H54 (cell line): ENCODE measurements around the gene ZC3H18.

Source experiments
- DNase-seq: peaks from one replicate; pipeline ENCODE4 v3.0.0; 2011; ENCODE audit warnings: low spot score, mixed read lengths; ENCODE audit not compliant: insufficient read length
- FAIRE-seq: peaks from 3 replicates; lab custom pipeline; 2011; peaks lifted over from hg19 to GRCh38; lab: Jason Lieb, UNC
- POLR2A ChIP-seq: IDR thresholded peaks from 2 replicates; pipeline ENCODE4 v1.6.1; 2011; ENCODE audit warnings: low read depth, mild to moderate bottlenecking, low read length

The ZC3H18 gene

DNA sequence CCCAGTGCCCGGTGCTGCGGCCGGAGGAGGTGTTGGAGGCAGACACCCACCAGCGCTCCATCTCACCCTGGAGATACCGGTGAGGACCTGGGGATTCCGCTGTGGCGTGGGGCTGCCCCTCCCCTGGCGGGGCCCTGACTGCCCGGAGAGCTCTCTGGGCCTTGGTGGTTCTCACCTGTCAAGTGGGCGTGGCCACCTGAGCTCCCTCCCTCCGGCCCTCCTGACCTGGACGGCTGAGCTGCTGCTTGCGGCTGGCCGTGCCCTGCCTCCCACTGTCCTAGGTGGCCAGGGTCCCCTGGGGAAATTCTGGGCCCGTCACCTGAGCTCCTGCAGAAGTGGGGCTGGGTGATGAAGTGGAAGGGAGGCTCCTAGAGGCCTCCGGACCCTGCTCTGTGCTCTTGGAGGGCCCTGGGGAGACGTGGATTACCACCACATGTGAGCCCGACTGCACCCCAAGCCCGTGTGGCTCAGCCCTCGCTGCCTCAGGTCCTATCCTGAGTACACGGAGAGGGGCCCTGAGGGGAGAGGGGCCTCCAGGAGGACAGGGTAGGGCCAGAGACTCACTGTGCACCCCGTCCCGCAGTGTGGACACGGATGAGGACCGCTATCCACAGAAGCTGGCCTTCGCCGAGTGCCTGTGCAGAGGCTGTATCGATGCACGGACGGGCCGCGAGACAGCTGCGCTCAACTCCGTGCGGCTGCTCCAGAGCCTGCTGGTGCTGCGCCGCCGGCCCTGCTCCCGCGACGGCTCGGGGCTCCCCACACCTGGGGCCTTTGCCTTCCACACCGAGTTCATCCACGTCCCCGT, 69.2 kb downstream of the ZC3H18 start:
- DNase-seq (no peak), FAIRE-seq (no peak)
- TF ChIP-seq POLR2A = no peak

DNA sequence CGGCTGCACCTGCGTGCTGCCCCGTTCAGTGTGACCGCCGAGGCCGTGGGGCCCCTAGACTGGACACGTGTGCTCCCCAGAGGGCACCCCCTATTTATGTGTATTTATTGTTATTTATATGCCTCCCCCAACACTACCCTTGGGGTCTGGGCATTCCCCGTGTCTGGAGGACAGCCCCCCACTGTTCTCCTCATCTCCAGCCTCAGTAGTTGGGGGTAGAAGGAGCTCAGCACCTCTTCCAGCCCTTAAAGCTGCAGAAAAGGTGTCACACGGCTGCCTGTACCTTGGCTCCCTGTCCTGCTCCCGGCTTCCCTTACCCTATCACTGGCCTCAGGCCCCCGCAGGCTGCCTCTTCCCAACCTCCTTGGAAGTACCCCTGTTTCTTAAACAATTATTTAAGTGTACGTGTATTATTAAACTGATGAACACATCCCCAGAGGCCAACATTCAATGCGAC, 69.9 kb downstream of the ZC3H18 start:
- no peak for TF ChIP-seq POLR2A
- FAIRE-seq (no peak), DNase-seq (no peak)

DNA sequence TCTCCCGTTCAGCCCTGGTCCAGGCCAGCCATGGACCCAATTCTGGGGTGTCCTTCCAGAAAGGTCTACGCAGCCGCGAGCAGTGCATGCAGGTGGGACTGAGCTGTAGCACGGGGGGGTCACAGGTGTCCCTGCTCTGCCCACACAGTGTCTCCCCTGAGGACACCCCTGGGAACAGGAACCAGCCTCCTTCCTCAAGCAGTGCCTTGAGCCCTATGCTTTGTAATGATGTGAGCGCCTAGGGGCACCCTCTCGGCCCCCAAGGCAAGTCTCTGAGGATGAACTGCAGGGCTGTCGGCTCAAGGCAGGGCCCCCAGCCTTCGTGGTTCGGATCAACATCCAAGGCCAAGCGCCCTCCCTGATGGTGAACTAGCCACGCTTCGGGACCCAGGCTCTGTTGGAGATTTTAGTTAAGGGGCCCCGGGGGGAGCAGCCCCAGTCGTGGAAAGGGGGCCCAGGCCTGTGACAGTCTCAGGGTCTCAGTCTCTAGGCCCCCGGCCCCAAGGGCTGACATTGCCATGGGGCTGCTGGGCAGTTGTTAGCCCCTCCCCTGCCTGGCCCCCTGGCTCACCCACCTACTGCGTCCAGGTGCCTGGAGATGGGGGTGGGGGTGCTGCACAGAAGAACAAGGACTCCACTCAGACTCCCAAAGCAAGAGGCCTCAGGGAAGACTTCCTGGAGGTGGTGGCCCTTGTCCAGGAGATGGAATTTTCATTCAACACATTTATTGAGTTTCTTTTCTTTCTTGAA, 70.5 kb downstream of the ZC3H18 start:
- FAIRE-seq (no peak), DNase-seq (no peak)
- no peak for TF ChIP-seq POLR2A

DNA sequence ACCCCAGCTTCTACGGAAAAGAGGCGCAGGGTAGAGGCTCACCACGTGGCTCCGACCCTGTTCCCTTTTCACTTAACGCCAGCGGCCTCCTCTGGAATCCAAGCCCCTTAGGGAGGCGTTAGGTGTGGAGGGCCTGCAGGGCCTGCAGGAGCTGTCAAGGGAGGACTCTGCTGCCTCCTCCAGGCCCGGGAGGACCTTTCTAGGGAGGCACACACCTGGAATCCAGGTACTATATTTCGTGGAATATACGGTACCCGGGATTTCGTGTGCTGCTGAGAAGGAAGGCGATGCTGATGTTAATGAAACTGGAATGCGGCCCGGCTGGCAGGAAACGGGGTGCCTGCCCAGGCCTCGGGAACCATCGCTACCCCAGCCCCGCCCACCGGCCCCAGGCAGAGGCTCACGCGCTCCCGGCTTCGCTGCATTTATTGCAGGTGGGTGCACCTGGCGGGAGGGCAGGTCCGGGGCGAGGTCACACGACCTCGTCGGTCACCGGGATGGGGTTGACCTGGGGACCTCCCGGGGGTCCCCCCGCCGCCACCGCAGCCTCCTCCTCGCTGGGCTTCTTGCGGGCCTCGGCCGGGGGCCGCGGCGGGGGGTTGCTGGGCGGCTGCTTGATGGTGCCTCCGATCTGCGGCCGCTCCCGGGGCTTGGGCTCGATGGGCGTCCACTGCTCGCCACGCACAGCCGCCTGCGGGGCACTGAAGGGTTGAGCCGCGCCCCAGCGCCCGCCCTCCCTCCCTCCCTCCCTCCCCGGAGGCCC, 72.9 kb downstream of the ZC3H18 start:
- FAIRE-seq (no peak), DNase-seq (no peak)
- no peak for TF ChIP-seq POLR2A

DNA sequence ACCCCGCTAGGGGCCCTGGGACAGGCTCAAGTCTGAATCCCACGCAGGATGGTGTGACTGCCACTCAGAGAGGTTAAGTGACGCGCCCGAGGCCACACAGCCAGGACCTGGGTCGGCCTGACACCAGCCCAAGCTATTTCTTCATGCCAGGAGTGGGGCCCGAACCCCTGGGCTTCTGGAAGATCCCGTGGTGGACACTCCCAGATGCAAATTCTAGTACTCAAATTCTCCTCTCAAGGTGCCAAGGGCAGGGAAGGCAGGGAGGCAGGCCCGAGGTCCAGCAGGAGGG, 73.4 kb downstream of the ZC3H18 start:
- FAIRE-seq = no peak
- no peak for DNase-seq
- no peak for TF ChIP-seq POLR2A

DNA sequence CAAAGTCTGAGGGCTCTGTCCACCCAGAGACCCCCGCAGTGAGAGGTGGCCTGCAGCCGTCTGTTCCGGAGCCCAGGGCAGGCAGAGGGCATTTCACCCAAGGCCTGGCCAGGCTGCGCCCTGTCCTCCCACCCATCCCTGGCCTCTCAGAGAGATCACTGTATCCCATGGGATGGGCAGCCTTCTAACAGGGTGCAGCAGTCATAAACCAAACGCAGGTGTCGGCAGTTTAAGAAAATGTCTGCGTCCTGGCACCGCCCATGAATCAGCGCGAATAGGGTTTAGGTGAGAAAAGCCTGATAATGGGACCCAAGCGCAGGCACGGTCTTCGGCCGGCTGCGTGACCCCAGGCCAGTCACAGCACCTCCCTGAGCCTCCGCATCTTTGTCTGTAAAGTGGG, 75.3 kb downstream of the ZC3H18 start:
- no peak for TF ChIP-seq POLR2A
- no peak for FAIRE-seq
- no peak for DNase-seq

DNA sequence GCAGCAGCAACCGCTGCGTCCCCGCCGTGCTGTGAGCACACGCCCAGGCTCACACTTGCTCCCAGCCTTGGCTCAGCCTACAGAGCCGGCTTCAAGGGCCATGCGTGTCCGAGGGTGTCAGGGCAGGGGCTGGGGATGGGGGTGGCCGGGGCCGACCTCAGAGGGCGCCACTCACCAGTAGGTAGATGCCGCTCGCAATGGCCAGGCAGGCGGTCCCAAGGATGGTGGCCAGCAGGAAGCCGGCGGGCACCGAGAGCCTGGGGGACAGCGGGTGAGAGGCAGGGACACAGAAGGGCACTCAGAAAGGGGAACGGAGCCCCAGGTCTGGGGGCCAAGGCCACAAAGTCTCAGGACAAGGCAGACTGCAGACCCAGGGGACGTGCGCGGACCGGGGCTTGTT, 75.7 kb downstream of the ZC3H18 start:
- FAIRE-seq (no peak), DNase-seq (no peak)
- no peak for TF ChIP-seq POLR2A

DNA sequence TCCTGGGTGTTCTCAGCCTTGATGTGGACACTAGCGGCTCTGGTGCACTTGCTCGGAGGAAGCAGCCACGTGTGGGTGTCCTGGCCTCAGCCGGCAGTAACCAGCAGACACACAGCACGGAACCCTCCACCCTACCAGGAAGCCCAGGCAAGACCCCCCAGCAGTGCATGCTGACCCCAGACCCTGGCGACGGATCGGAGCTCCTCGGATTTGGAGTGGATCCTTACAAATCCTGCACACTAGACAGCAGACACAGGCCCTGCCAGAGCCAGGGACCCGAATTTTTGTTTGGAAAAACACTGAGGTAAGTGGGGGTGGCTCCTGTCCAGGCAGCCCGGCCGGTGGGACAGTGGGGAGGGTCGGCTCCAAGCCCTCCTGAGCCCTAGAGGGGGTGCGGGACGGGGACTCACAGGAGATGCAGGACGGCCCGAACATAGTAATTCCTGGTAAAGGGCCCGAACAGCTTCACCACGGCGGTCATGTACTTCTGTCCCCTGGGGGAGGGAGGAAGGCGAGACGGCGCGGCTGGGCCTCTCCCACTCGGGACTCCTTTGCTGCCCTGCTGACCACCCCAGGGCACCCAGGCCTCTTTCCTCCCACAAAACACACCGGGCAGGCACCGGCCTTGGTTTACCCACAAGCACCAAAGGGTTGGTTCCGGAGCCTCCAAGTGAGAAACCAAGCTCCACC, 76.3 kb downstream of the ZC3H18 start:
- DNase-seq (no peak), FAIRE-seq (no peak)
- TF ChIP-seq POLR2A = no peak

DNA sequence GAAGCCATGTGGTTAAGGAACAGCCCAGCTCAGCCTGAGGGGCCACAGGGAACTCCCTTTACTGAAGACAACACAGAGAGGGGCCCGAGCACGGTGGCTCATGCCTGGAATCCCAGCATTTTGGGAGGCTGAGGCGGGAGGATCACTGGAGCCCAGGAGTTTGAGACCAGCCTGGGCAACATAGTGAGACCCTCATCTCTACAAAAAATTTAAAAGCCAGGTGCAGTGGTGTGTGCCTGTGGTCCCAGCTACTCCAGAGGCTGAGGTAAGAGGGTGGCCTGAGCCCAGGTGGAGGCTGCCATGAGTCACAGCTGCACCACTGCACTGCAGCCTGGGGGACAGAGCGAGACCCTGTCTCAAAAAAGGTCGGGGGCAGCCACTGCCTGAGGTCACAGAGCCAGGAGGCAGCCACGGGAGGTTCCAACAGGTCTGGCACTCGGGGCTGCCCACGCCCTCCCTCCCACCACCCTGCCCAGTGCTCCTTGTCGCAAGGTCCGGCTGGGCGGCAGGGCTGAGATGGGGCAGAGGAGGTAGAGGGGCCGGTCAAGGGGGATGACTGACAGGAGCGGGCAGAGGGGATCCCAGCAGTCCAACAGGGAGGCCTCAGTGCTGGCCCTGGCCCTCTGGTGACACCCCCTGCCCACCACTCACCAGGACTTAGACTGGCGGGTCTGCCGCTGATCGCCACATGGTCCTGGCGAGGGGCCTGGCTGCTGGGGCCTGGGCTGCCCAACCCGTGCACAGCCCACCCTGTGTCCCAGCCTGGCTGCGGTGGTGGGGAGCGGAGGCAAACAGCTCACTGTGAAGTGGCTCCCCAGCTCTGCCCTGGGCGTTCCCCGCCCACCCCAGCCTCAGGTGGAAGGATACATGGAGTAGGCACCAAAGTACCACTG, 77.2 kb downstream of the ZC3H18 start:
- DNase-seq (no peak), FAIRE-seq (no peak)
- TF ChIP-seq POLR2A = no peak

DNA sequence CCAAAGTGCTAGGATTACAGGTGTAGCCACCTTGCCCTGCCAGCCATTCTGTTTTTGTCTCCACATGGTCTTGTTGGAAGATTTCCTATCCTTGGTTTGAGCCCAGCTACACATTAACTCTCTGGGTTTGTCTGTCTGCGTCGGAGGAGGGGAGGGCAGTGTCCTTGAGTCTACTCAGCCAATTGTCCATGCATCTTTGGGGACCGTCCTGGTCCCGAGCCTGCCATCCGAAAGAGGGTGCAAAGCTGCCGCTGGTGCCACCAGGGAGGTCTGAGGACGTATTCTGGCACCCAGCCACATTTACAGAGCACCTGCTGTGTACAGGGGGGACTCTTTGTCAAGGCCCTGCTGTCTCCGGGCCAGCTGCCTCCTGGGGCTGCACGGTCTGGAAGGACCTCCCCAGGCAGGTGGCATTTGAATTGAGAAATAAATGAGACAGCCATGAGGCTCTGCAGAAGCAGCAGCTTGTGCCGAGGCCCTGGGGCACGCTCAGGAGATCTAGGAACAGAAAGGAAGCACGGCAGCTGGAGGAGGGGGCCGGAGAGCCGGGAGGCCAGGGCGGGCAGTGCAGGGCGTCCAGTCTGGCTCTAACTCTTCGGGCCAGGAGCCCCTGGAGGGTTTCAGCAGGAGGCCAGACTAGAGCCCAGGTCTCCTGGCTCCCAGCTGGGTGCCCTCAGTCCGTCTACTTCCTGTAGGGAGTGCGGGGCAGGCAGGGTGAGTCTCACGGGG, 79.2 kb downstream of the ZC3H18 start:
- TF ChIP-seq POLR2A = no peak
- no peak for FAIRE-seq
- DNase-seq = no peak

DNA sequence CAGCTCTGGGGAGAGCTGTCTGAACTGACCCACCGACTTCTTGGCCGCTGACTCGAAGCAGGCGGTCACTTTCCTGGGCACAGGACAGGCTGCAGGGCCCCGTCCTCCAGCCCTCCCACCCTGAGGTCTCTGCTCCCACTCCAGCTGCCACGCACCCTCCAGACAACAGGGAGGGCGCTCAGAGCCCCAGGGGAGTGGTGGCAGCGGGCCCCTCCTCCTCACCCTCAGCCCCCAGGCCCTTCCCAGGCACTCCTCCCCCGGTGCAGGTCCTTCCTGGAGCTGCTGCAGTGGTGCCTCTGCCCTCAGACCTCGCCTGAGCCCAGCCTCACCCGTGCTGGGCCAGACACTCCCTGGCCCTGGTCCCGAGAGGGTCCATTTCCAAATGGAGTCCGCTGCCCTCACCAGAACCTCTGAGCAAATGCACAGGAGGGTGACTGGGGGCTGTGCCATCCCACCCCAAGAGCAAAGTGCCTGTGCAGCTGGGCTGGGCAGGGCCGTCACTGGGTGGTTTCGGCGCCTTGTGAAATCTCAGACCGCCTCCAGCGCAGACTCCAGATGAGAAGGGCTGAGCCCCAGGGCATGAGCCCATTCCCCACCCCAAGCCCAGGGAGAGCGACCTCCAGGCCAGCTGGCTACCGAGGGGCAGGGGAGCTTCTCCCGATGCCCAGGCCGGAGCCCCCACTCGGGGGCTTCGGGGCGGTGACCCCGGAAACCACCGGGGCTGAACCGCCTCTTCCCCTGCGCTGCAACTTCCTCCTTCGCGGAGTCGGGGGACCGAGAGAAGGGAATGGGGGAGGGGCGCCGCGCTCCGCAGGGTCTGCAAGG, 79.9 kb downstream of the ZC3H18 start:
- no peak for DNase-seq
- no peak for TF ChIP-seq POLR2A
- FAIRE-seq = no peak

DNA sequence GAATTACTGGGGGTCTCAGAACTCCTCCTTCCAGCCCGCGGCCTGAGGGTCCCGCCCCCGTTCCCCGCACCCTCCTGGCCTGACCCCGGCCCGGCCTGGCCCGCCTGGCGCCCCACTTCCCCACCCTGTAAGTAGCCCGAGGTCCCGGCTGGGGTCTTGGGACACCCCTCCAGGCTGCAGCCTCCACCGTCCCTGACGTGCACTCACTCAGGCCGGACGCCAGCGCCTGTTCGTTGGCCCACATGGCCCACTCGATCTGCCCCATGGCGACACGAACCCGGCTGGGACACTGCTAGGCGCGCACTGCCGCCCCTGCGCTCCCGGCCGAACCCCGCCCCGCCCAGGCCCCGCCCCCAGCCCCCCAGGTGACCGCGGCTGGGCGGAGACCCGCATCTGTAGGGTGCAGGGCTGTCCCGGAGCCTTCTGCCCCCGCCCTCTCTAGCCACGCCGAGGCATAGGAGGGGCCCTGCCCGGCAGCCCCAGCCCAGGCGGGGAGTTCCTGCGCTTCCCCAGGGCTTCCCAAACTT, 80.6 kb downstream of the ZC3H18 start, which contains the start of gene CYBA:
TSS of gene CYBA (minus strand) at position 305 of the 527 bp plus-strand sequence. CDS start at position 265, 40 bp downstream.
- no peak for DNase-seq
- no peak for TF ChIP-seq POLR2A
- no peak for FAIRE-seq
